HL-60 (cell line): Measurements from ENCODE around the gene ANO7.
A peak's percentile ranks its signal among the peaks of the same experiment; 100 is the strongest.

ENCODE experiments used
- DNase-seq, 2 experiments: peaks; one replicate each; pipeline ENCODE4 v3.0.0-alpha.2; 2010 to 2020; ENCODE audit warnings: low read depth in 1 of 2, low spot score in 1 of 2
- H3K27ac ChIP-seq: fragments of 250-450 bp; sonication (Bioruptor Pico); replicated peaks from 2 replicates; pipeline ENCODE4 v1.5.1; 2020; ENCODE audit warnings: mild to moderate bottlenecking, moderate library complexity
- H3K27me3 ChIP-seq: fragments of 250-450 bp; sonication (Bioruptor Pico); 2 replicates; pipeline ENCODE4 v1.5.1; 2021; ENCODE audit warnings: mild to moderate bottlenecking, moderate library complexity; ENCODE audit not compliant: insufficient read depth, poor library complexity, severe bottlenecking
- H3K4me3 ChIP-seq: replicated peaks from 2 replicates; pipeline ENCODE4 v1.5.1; 2011; ENCODE audit warnings: mild to moderate bottlenecking, control low read depth, low read length; ENCODE audit not compliant: insufficient read depth
- CTCF ChIP-seq: IDR thresholded peaks from one replicate; pipeline ENCODE4 v1.5.1; 2011; ENCODE audit warnings: low read length, control low read depth, inconsistent platforms; ENCODE audit not compliant: insufficient read depth
- GABPA ChIP-seq: IDR thresholded peaks from 2 replicates; pipeline ENCODE4 v1.6.1; 2012; ENCODE audit warnings: low read depth
- POLR2AphosphoS5 ChIP-seq: IDR thresholded peaks from 2 replicates; pipeline ENCODE4 v1.6.1; 2012; ENCODE audit warnings: low read depth
- REST ChIP-seq: IDR thresholded peaks from 2 replicates; pipeline ENCODE4 v1.6.1; 2012; ENCODE audit warnings: low read depth; ENCODE audit not compliant: insufficient replicate concordance
- SPI1 ChIP-seq: IDR thresholded peaks from 2 replicates; pipeline ENCODE4 v1.6.1; 2012; ENCODE audit warnings: low read depth, mild to moderate bottlenecking, borderline replicate concordance

Gene ANO7

GRCh38 chr2:241148891-241149674 lies 39.4 kb upstream of the ANO7 start, which contains the start of gene PASK:
Gene PASK, minus strand, starts transcription at chr2:241149472. Its CDS starts 6,440 bp downstream, at chr2:241143032.
- Histone ChIP-seq H3K27me3 (no peaks in the 10 kb centered on the region), H3K27ac (peak within 1 kb of the TSS; percentile 72), H3K4me3 (peak within 1 kb of the TSS; percentile 93)
- TF ChIP-seq POLR2AphosphoS5 (no peak), CTCF (no peak), REST (no peak), SPI1 (no peak), GABPA (no peak)
- peak; percentile 85 to 98 for DNase-seq

- Histone ChIP-seq H3K4me3 (peak overlapping the region; percentile 93), H3K27me3 (no peaks in the 10 kb centered on the region), H3K27ac (peak overlapping the region; percentile 72)
- TF ChIP-seq REST (no peak), SPI1 (no peak), CTCF (no peak), POLR2AphosphoS5 (no peak), GABPA (no peak)
- DNase-seq, result no peak
These were observed 38.9 kb upstream of the ANO7 start for GRCh38 chr2:241149675-241149924.

GRCh38 chr2:241149925-241150659 lies 38.4 kb upstream of the ANO7 start, which contains the start of gene PPP1R7:
Gene PPP1R7, plus strand, starts transcription at chr2:241150467. Its CDS starts 29 bp downstream, at chr2:241150496.
- H3K4me3 ChIP-seq, result peak within 1 kb of the TSS; percentile 93
- peak within 1 kb of the TSS; percentile 72 for H3K27ac ChIP-seq
- no peaks in the 10 kb centered on the region for H3K27me3 ChIP-seq
- peak; percentile 87 to 96 for DNase-seq
- peak; percentile 61 for TF ChIP-seq REST
- TF ChIP-seq SPI1, result peak; percentile 84
- 0 out of 2 replicates have a peak, but pooled peaks have one; percentile 15 for TF ChIP-seq GABPA
- TF ChIP-seq CTCF, result no peak
- peak; percentile 77 for TF ChIP-seq POLR2AphosphoS5
